OCI-LY3 (cell line): ENCODE data around the gene RNF141.

Experiments
- H2AFZ ChIP-seq: fragments of 200-600, 300-600 bp; shearing (Covaris generic); 2 replicates; pipeline ENCODE4 v1.6.0; 2014; ENCODE audit warnings: antibody characterized with exemption, low read depth, low read length
- H3K27ac ChIP-seq: fragments of 200-600, 300-600 bp; sonication (generic); 2 replicates; pipeline ENCODE4 v1.5.1; 2014; ENCODE audit warnings: mild to moderate bottlenecking, low read length, moderate library complexity, mixed read lengths
- H3K27me3 ChIP-seq: fragments of 200-600, 300-600 bp; sonication (generic); 2 replicates; pipeline ENCODE4 v1.6.1; 2014; ENCODE audit warnings: low read depth, low read length, mixed read lengths
- H3K36me3 ChIP-seq: fragments of 200-600, 300-600 bp; sonication (generic); replicated peaks from 2 replicates; pipeline ENCODE3; 2014; ENCODE audit warnings: low read depth, low read length, mixed read lengths
- H3K4me1 ChIP-seq: fragments of 300-600, 200-600 bp; sonication (generic); 2 replicates; pipeline ENCODE4 v1.6.1; 2014; ENCODE audit warnings: low read length, mixed read lengths
- H3K4me2 ChIP-seq: fragments of 200-600, 300-600 bp; sonication (generic); 2 replicates; pipeline ENCODE4 v1.6.1; 2014; ENCODE audit warnings: low read length, mixed read lengths
- H3K4me3 ChIP-seq: fragments of 300-600, 200-600 bp; sonication (generic); 2 replicates; pipeline ENCODE4 v1.5.1; 2014; ENCODE audit warnings: antibody characterized with exemption, mild to moderate bottlenecking, low read length, moderate library complexity
- H3K79me2 ChIP-seq: fragments of 300-600, 200-600 bp; shearing (Covaris generic); 2 replicates; pipeline ENCODE4 v1.6.1; 2014; ENCODE audit warnings: mild to moderate bottlenecking, low read length, mixed read lengths
- H3K9ac ChIP-seq: fragments of 300-600, 200-600 bp; shearing (Covaris generic); 2 replicates; pipeline ENCODE4 v1.6.0; 2014; ENCODE audit warnings: mild to moderate bottlenecking, low read length, moderate library complexity
- H3K9me3 ChIP-seq: fragments of 200-600, 300-600 bp; shearing (Covaris generic); 2 replicates; pipeline ENCODE4 v1.6.1; 2014; ENCODE audit warnings: low read length, mixed read lengths; ENCODE audit not compliant: insufficient read depth
- H4K20me1 ChIP-seq: fragments of 200-600, 300-600 bp; sonication (generic); 2 replicates; pipeline ENCODE4 v1.6.1; 2016; ENCODE audit warnings: low read length, mixed read lengths; ENCODE audit not compliant: insufficient read depth
- EZH2phosphoT487 ChIP-seq: fragments of 200-600 bp; shearing (Covaris generic); IDR thresholded peaks from 2 replicates; pipeline ENCODE4 v1.6.1; 2018; ENCODE audit warnings: antibody characterized with exemption, mixed run types, low read depth
- TF ChIP-seq, protein P1 (sequence below): fragments of 200-600, 300-600 bp; sonication (generic); IDR thresholded peaks from 2 replicates; pipeline ENCODE4 v1.5.1; 2014; ENCODE audit warnings: antibody characterized with exemption, low read length, low read depth

Gene RNF141

DNA sequence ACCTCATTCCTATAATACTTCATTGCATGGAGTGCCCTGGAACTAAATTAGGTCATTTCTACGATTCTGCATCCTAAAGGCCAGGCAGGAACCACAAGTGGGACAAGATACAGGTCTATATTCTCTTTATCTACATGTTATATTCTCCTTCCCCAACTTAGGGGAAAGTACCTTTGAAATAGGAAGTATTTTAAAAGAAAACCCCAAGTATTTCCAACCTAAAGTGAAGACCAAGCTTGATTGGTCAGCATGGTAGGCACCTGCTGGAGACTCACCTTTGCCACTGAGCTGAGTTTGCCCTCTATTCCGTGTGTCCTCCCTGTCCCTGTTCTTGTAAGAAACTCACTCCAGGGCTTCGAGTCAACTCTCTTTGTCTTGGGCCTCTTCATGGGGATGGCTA lies 38.7 kb upstream of the RNF141 start:
- Histone ChIP-seq H3K36me3 (no peaks in the 10 kb centered on the region), H3K4me3 (no peak overlapping the region), H2AFZ (no peak overlapping the region), H3K27me3 (peaks cover 43% of the 10 kb centered on the region), H4K20me1 (no peaks in the 10 kb centered on the region), H3K4me1 (peaks cover 9% of the 10 kb centered on the region), H3K27ac (no peak overlapping the region), H3K9ac (no peak overlapping the region), H3K9me3 (no peaks in the 10 kb centered on the region), H3K79me2 (no peaks in the 10 kb centered on the region), H3K4me2 (0 out of 2 replicates have a peak overlapping the region, but pooled peaks have one; percentile 17)
- TF ChIP-seq EZH2phosphoT487 = no peak
- TF ChIP-seq, protein P1, sequence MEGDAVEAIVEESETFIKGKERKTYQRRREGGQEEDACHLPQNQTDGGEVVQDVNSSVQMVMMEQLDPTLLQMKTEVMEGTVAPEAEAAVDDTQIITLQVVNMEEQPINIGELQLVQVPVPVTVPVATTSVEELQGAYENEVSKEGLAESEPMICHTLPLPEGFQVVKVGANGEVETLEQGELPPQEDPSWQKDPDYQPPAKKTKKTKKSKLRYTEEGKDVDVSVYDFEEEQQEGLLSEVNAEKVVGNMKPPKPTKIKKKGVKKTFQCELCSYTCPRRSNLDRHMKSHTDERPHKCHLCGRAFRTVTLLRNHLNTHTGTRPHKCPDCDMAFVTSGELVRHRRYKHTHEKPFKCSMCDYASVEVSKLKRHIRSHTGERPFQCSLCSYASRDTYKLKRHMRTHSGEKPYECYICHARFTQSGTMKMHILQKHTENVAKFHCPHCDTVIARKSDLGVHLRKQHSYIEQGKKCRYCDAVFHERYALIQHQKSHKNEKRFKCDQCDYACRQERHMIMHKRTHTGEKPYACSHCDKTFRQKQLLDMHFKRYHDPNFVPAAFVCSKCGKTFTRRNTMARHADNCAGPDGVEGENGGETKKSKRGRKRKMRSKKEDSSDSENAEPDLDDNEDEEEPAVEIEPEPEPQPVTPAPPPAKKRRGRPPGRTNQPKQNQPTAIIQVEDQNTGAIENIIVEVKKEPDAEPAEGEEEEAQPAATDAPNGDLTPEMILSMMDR = no peak

- H3K9ac ChIP-seq = no peak overlapping the region
Observed at GRCh38 chr11:10576035-10576398, 35.0 kb upstream of the RNF141 start.

DNA sequence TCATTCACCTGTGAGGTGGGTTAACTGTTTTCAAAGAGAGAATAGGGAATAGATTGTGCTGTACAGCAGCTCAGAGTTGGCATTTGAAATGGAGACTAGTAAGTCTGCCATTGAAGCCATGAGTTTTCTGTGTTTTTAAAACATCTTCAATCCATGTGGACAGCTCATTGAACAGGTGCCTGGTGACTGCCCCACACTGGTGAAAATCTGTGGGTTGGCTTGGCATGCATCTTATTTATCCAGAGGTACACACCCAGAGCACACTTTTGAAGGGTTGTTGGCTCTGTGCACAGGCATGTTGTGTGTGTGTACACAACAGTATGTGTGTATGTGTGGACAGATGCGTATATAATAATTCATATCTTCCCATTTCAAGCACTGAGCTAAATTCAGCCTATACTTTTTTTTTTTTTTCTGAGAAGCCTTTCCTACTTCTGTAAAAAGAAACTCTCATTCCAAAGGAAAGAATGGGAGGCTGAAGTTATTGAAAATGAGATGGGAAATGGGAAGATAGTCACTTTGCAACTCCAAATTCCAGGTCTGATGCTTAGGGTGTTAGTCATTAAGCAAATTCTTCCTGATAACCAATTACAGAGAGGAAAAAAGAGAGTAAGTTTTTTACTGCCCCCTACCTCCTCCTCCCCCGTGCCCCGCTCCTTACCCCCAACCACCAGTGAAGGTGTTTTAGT lies 34.5 kb upstream of the RNF141 start:
- H3K9me3 ChIP-seq = no peaks in the 10 kb centered on the region
- H3K4me2 ChIP-seq = no peak overlapping the region
- TF ChIP-seq EZH2phosphoT487 = no peak
- TF ChIP-seq, protein P1 = no peak
- H3K79me2 ChIP-seq = no peaks in the 10 kb centered on the region
- H3K36me3 ChIP-seq = no peaks in the 10 kb centered on the region
- no peak overlapping the region for H3K4me3 ChIP-seq
- H3K27me3 ChIP-seq = peaks cover 29% of the 10 kb centered on the region
- H3K4me1 ChIP-seq = peaks cover 9% of the 10 kb centered on the region
- no peak overlapping the region for H3K9ac ChIP-seq
- no peak overlapping the region for H2AFZ ChIP-seq
- no peaks in the 10 kb centered on the region for H4K20me1 ChIP-seq
- no peak overlapping the region for H3K27ac ChIP-seq

More at GRCh38 chr11:10576035-10576398, 35.0 kb upstream of the RNF141 start:
- TF ChIP-seq EZH2phosphoT487 = no peak
- TF ChIP-seq, protein P1 = no peak
- no peaks in the 10 kb centered on the region for H4K20me1 ChIP-seq
- no peak overlapping the region for H3K4me3 ChIP-seq
- H3K4me1 ChIP-seq = peaks cover 9% of the 10 kb centered on the region
- H3K4me2 ChIP-seq = no peak overlapping the region
- no peak overlapping the region for H3K27ac ChIP-seq
- H2AFZ ChIP-seq = no peak overlapping the region
- peaks cover 29% of the 10 kb centered on the region for H3K27me3 ChIP-seq
- no peaks in the 10 kb centered on the region for H3K36me3 ChIP-seq
- no peaks in the 10 kb centered on the region for H3K79me2 ChIP-seq
- H3K9me3 ChIP-seq = no peaks in the 10 kb centered on the region

- no peaks in the 10 kb centered on the region for H3K79me2 ChIP-seq
- H3K4me1 ChIP-seq = no peaks in the 10 kb centered on the region
- peaks cover 33% of the 10 kb centered on the region for H3K27me3 ChIP-seq
- TF ChIP-seq EZH2phosphoT487 = no peak
- TF ChIP-seq, protein P1 = no peak
- H3K36me3 ChIP-seq = no peaks in the 10 kb centered on the region
- no peak overlapping the region for H3K4me2 ChIP-seq
- H3K4me3 ChIP-seq = no peak overlapping the region
- no peaks in the 10 kb centered on the region for H4K20me1 ChIP-seq
- H3K27ac ChIP-seq = no peak overlapping the region
- H3K9me3 ChIP-seq = no peaks in the 10 kb centered on the region
- no peak overlapping the region for H2AFZ ChIP-seq
- H3K9ac ChIP-seq = no peak overlapping the region
Observed at GRCh38 chr11:10573556-10573955, 32.6 kb upstream of the RNF141 start.
